Vagina (tissue), 2 donors: Measurements from ENCODE around the gene OMG. TPM values are rescaled to one million over a fixed set of nuclear protein-coding genes. Genes with fewer than 3 reads are reported as not detected.

Experiments
- DNase-seq, 2 donors: peaks; one replicate each; pipeline ENCODE4 v3.0.0-alpha.2; 2017; ENCODE audit errors: extremely low spot score in 2 of 2
- H3K27ac ChIP-seq: fragments of 200-600 bp; sonication (generic); one replicate; pipeline ENCODE4 v1.5.1; 2019
- H3K27me3 ChIP-seq: fragments of 200-600 bp; sonication (generic); one replicate; pipeline ENCODE4 v1.5.1; 2019
- H3K36me3 ChIP-seq, 2 donors: fragments of 200-600 bp; sonication (generic); one replicate each; pipeline ENCODE4 v1.5.1; 2017 to 2019
- H3K4me1 ChIP-seq: fragments of 200-600 bp; sonication (generic); one replicate; pipeline ENCODE4 v1.5.1; 2019
- H3K4me3 ChIP-seq, 2 donors: fragments of 200-600 bp; sonication (generic); 1 replicate in 1 of 2; 2 replicates in 1 of 2; pipeline ENCODE4 v1.5.1; 2016 to 2019
- H3K9me3 ChIP-seq: fragments of 200-600 bp; sonication (generic); one replicate; pipeline ENCODE4 v1.5.1; 2019
- CTCF ChIP-seq, 3 experiments: fragments of 450-650 bp in 2 of 3; fragments of 200-600 bp in 1 of 3; sonication (generic) in 1 of 3; IDR thresholded peaks; one replicate each; pipeline ENCODE4 v1.5.1; 2017 to 2019; ENCODE audit warnings: antibody characterized with exemption in 3 of 3, mild to moderate bottlenecking in 2 of 3, moderate library complexity in 2 of 3
- POLR2A ChIP-seq, 2 donors: fragments of 450-650 bp; IDR thresholded peaks; one replicate each; pipeline ENCODE4 v1.6.1; 2017; ENCODE audit warnings: antibody characterized with exemption in 2 of 2, mild to moderate bottlenecking in 2 of 2, moderate library complexity in 2 of 2
- POLR2AphosphoS5 ChIP-seq, 2 donors: sonication (generic); formaldehyde crosslinking; IDR thresholded peaks; one replicate each; pipeline ENCODE4 v1.9.0; 2017; ENCODE audit warnings: antibody characterized with exemption in 2 of 2, mild to moderate bottlenecking in 2 of 2, low read depth in 1 of 2; ENCODE audit not compliant: insufficient read depth in 1 of 2
- intact Hi-C: fragments of 100-400 bp; cut with DNase I; formaldehyde crosslinking; loops from one replicate; pipeline ENCODE4 v1.15.1; 2023
- total RNA-seq: library from RNA; depleted of rRNA; stranded (reverse); fragments of >200 nt; gene quantifications from one replicate; pipeline ENCODE4 v1.2.3, GENCODE V29; 2016

OMG gene
- total RNA-seq, 1 donor from 2014 or later, result not detected

- H3K4me1 ChIP-seq, result peaks cover 5% of the 10 kb centered on the region
- no peak overlapping the region for H3K4me3 ChIP-seq
- no peak for TF ChIP-seq CTCF (IDR thresholded peaks at IDR 0.05)
- no peak for TF ChIP-seq POLR2A (IDR thresholded peaks at IDR 0.05)
- no peak for TF ChIP-seq POLR2AphosphoS5 (IDR thresholded peaks at IDR 0.05; ENCODE audit: insufficient read depth in 1 of 2, low read depth in 1 of 2)
- no peak overlapping the region for H3K27ac ChIP-seq
- H3K9me3 ChIP-seq, result no peaks in the 10 kb centered on the region
- no peaks in the 10 kb centered on the region for H3K27me3 ChIP-seq
- DNase-seq, result no peak
- intact Hi-C loops, result no loop called here
- H3K36me3 ChIP-seq, result no peaks in the 10 kb centered on the region
Measured at GRCh38 chr17:31251105-31251969, 45.7 kb downstream of the OMG start.

DNA sequence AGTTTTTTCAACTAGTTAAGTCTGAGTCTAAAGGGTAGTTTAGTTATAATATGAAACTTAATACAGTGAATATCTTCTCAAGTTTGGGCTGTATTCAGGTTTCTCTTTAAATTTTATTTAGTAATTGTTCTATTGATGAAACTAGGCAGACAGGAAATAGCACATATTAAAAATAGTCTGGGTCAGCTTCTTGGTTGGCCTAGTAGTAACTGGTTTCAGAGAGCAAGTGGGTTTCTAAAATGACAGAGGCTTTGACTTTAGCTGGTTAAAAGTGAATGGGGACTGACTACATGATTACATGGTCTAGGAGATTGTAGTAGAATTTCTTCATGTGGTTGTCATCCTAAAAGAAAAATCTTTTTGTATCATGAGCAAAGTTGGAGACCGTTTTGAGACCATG lies 46.8 kb downstream of the OMG start:
- peaks cover 0 to under 1% of the 10 kb centered on the region in 2 donors for H3K36me3 ChIP-seq
- H3K27me3 ChIP-seq, result no peaks in the 10 kb centered on the region
- TF ChIP-seq POLR2AphosphoS5 (IDR thresholded peaks at IDR 0.05; ENCODE audit: insufficient read depth in 1 of 2, low read depth in 1 of 2), result no peak
- no peak for TF ChIP-seq POLR2A (IDR thresholded peaks at IDR 0.05)
- TF ChIP-seq CTCF (IDR thresholded peaks at IDR 0.05), result no peak
- DNase-seq, result no peak
- H3K9me3 ChIP-seq, result no peaks in the 10 kb centered on the region
- peaks cover 5% of the 10 kb centered on the region for H3K4me1 ChIP-seq
- intact Hi-C loops, result no loop called here
- no peak overlapping the region for H3K4me3 ChIP-seq
- no peak overlapping the region for H3K27ac ChIP-seq

DNA sequence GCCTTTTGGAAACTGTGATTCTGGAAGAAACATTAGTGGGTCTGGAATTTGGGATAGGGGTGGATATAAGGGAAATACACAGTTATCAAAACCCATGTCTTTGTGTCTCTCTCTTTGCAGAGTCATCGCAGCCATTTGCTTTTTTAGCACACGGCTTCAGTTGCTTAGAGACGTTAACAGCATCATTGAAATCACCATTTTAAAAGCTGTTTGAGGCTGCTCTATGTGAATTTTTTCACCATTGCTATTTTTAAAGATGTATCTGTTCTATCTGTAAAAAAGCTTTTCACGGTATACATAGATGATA lies 47.3 kb downstream of the OMG start:
- intact Hi-C loops, result no loop called here
- TF ChIP-seq CTCF (IDR thresholded peaks at IDR 0.05) (no peak), POLR2A (IDR thresholded peaks at IDR 0.05) (no peak), POLR2AphosphoS5 (IDR thresholded peaks at IDR 0.05; ENCODE audit: insufficient read depth in 1 of 2, low read depth in 1 of 2) (no peak)

DNA sequence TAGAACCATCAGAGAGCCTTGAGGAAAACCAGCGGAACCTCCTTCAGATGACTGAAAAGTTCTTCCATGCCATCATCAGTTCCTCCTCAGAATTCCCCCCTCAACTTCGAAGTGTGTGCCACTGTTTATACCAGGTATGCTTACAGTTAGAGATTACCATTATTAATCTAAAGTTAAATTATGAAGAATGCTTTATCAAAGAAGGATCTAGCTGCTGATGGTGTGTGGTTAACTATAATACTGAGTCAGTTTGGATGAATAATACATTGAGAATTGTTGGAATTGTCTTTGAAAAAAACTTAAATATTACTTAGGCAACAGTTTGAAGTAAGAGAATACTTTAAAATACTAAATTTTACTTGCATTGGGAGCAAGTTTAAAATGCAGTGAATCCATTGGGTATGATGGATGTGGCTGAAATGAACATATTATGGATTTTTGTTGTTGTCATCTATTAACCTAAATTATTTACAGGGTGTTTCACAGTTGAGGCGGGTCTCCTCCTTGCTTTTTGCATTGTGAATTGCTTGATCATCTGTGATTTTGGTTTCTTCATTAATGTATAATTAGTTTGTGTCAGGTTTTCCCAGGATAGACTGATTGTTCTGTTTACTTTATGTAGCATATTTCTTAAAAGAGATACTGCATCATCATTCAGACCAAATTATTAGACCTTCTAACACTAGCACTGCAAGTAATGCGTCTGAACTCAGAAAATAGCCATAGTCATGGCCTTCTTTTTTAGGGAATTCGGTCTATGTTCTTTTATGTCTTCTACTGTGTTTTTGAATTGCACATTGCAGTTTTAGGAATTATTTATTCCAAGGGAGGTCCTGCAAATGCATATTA lies 47.8 kb downstream of the OMG start:
- Histone ChIP-seq H3K36me3 (peaks cover 0 to 11% of the 10 kb centered on the region in 2 donors), H3K9me3 (no peaks in the 10 kb centered on the region), H3K4me3 (no peak overlapping the region), H3K4me1 (peaks cover 5% of the 10 kb centered on the region), H3K27me3 (no peaks in the 10 kb centered on the region), H3K27ac (no peak overlapping the region)
- intact Hi-C loops, result no loop called here
- no peak for DNase-seq
- TF ChIP-seq CTCF (IDR thresholded peaks at IDR 0.05), result no peak
- TF ChIP-seq POLR2A (IDR thresholded peaks at IDR 0.05), result no peak
- no peak for TF ChIP-seq POLR2AphosphoS5 (IDR thresholded peaks at IDR 0.05; ENCODE audit: insufficient read depth in 1 of 2, low read depth in 1 of 2)

More for the DNA sequence above, 47.3 kb downstream of the OMG start:
- Histone ChIP-seq H3K27ac (no peak overlapping the region), H3K9me3 (no peaks in the 10 kb centered on the region), H3K36me3 (peaks cover 0 to 5% of the 10 kb centered on the region in 2 donors), H3K4me1 (peaks cover 5% of the 10 kb centered on the region), H3K4me3 (no peak overlapping the region), H3K27me3 (no peaks in the 10 kb centered on the region)
- DNase-seq, result no peak

Other genes starting within 250 kb of the OMG start
- 58.7 TPM for gene NF1, start 202.3 kb downstream of the OMG start, total RNA-seq
- 11.0 TPM for gene EVI2B, start 16.8 kb upstream of the OMG start, total RNA-seq
- gene EVI2A, start 24.4 kb upstream of the OMG start, total RNA-seq, result 0.98 TPM
- gene RAB11FIP4, start 94.4 kb upstream of the OMG start, total RNA-seq, result 11.0 TPM